Hepatocyte (in vitro differentiated cells): Measurements from ENCODE around the gene SUN3.

Experiments
- EZH2 ChIP-seq: fragments of 200-600 bp; sonication (generic); IDR thresholded peaks from 2 replicates; pipeline ENCODE4 v1.6.1; 2016; ENCODE audit warnings: antibody characterized with exemption, mild to moderate bottlenecking, borderline replicate concordance
- EZH2phosphoT487 ChIP-seq: fragments of 200-600 bp; sonication (generic); IDR thresholded peaks from one replicate; pipeline ENCODE4 v1.6.1; 2018; ENCODE audit warnings: antibody characterized with exemption, mild to moderate bottlenecking, low read depth, moderate library complexity; ENCODE audit not compliant: unreplicated experiment, severe bottlenecking
- TF ChIP-seq, protein P1 (sequence below): fragments of 200-600 bp; sonication (generic); IDR thresholded peaks from 2 replicates; pipeline ENCODE4 v1.5.1; 2016; ENCODE audit warnings: antibody characterized with exemption, mild to moderate bottlenecking; ENCODE audit not compliant: poor library complexity

GRCh38 chr7:48040944-48041652 is 12.2 kb upstream of the SUN3 start:
- TF ChIP-seq EZH2phosphoT487 (no peak), EZH2 (no peak)
- TF ChIP-seq, protein P1, sequence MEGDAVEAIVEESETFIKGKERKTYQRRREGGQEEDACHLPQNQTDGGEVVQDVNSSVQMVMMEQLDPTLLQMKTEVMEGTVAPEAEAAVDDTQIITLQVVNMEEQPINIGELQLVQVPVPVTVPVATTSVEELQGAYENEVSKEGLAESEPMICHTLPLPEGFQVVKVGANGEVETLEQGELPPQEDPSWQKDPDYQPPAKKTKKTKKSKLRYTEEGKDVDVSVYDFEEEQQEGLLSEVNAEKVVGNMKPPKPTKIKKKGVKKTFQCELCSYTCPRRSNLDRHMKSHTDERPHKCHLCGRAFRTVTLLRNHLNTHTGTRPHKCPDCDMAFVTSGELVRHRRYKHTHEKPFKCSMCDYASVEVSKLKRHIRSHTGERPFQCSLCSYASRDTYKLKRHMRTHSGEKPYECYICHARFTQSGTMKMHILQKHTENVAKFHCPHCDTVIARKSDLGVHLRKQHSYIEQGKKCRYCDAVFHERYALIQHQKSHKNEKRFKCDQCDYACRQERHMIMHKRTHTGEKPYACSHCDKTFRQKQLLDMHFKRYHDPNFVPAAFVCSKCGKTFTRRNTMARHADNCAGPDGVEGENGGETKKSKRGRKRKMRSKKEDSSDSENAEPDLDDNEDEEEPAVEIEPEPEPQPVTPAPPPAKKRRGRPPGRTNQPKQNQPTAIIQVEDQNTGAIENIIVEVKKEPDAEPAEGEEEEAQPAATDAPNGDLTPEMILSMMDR = no peak
